ENCODE data around the gene PTGFRN. TPM values are rescaled to one million over a fixed set of nuclear protein-coding genes. Genes with fewer than 3 reads are reported as not detected.

PTGFRN gene
- total RNA-seq, 1 experiment from 2014 or later, result 57.4 TPM

DNA sequence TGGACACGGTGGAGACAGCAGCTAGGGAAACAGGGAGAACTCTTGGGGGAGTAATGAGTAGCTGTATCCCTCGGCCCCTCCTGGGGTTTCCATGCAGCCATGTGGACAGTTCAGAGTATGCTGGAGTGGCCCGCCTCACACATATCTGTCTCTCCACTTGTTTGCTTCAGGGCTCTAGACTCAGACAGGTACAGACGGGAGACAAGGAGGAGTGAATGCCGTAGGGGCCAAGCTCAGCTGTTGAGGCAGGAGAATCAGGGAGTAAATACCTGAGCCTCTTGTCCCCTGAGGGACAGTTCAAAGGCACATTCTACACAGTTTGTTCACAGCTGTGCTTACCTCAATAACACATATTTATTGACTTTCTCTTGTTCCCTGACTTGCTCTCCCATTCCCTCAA, 7.7 kb upstream of the PTGFRN start:
- Histone ChIP-seq H3K9ac (ENCODE audit: low read length) (no peak overlapping the region), H3K36me3 (ENCODE audit: low read depth, low read length) (no peaks in the 10 kb centered on the region), H3K4me3 (ENCODE audit: low read length) (no peak overlapping the region), H4K20me1 (ENCODE audit: low read length) (no peaks in the 10 kb centered on the region), H3K9me3 (ENCODE audit: low read length) (no peaks in the 10 kb centered on the region), H3K9me2 (replicated peaks; ENCODE audit: low read length) (no peaks in the 10 kb centered on the region), H3K27me3 (ENCODE audit: low read length) (no peaks in the 10 kb centered on the region), H3K79me2 (ENCODE audit: low read length) (no peaks in the 10 kb centered on the region), H3K27ac (ENCODE audit: low read length) (no peak overlapping the region), H3K4me1 (ENCODE audit: insufficient read depth, low read length) (peaks cover 31% of the 10 kb centered on the region), H3K4me2 (ENCODE audit: low read length) (no peak overlapping the region), H3F3A (ENCODE audit: low read length, unreplicated experiment) (no peaks in the 10 kb centered on the region), H2AFZ (ENCODE audit: low read length) (no peak overlapping the region)
- no peak for DNase-seq
- BruUV-seq (replicated peaks), result no TSS peak
- ChIA-PET POLR2A (ENCODE audit: unreplicated experiment) (no interaction called here), CTCF (no interaction called here)
- no peak for TF ChIP-seq EZH2 (IDR thresholded peaks at IDR 0.05; ENCODE audit: low read length, unreplicated experiment)
- TF ChIP-seq, protein P1, sequence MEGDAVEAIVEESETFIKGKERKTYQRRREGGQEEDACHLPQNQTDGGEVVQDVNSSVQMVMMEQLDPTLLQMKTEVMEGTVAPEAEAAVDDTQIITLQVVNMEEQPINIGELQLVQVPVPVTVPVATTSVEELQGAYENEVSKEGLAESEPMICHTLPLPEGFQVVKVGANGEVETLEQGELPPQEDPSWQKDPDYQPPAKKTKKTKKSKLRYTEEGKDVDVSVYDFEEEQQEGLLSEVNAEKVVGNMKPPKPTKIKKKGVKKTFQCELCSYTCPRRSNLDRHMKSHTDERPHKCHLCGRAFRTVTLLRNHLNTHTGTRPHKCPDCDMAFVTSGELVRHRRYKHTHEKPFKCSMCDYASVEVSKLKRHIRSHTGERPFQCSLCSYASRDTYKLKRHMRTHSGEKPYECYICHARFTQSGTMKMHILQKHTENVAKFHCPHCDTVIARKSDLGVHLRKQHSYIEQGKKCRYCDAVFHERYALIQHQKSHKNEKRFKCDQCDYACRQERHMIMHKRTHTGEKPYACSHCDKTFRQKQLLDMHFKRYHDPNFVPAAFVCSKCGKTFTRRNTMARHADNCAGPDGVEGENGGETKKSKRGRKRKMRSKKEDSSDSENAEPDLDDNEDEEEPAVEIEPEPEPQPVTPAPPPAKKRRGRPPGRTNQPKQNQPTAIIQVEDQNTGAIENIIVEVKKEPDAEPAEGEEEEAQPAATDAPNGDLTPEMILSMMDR (conservative IDR thresholded peaks at IDR 0.05; ENCODE audit: low read depth, low read length), result no peak
- TF ChIP-seq EZH2phosphoT487 (IDR thresholded peaks at IDR 0.05; ENCODE audit: borderline replicate concordance, low read length), result no peak
- intact Hi-C loops (cut with micrococcal nuclease), result loop anchor here (10.0 kb wide), 1 partner anchor 327 kb away; the partner anchor contains the start of gene CD58
- no peak for ATAC-seq

GRCh38 chr1:116902723-116903383, 6.9 kb upstream of the PTGFRN start:
- intact Hi-C loops (cut with micrococcal nuclease), result loop anchor here (10.0 kb wide), 1 partner anchor 328 kb away; the partner anchor contains the start of gene CD58
- DNase-seq, result no peak
- Histone ChIP-seq H3K36me3 (ENCODE audit: low read depth, low read length) (no peaks in the 10 kb centered on the region), H3K27ac (ENCODE audit: low read length) (no peak overlapping the region), H3K4me3 (ENCODE audit: low read length) (no peak overlapping the region), H3K4me2 (ENCODE audit: low read length) (no peak overlapping the region), H2AFZ (ENCODE audit: low read length) (no peak overlapping the region), H3K27me3 (ENCODE audit: low read length) (no peaks in the 10 kb centered on the region), H3K79me2 (ENCODE audit: low read length) (no peaks in the 10 kb centered on the region), H3K9me2 (replicated peaks; ENCODE audit: low read length) (no peaks in the 10 kb centered on the region), H3F3A (ENCODE audit: low read length, unreplicated experiment) (no peaks in the 10 kb centered on the region), H3K4me1 (ENCODE audit: insufficient read depth, low read length) (peaks cover 39% of the 10 kb centered on the region), H3K9me3 (ENCODE audit: low read length) (no peaks in the 10 kb centered on the region), H4K20me1 (ENCODE audit: low read length) (no peaks in the 10 kb centered on the region), H3K9ac (ENCODE audit: low read length) (no peak overlapping the region)
- no peak for ATAC-seq
- TF ChIP-seq EZH2phosphoT487 (IDR thresholded peaks at IDR 0.05; ENCODE audit: borderline replicate concordance, low read length) (no peak), EZH2 (IDR thresholded peaks at IDR 0.05; ENCODE audit: low read length, unreplicated experiment) (no peak)
- TF ChIP-seq, protein P1 (conservative IDR thresholded peaks at IDR 0.05; ENCODE audit: low read depth, low read length), result no peak
- POLR2A ChIA-PET (ENCODE audit: unreplicated experiment), result no interaction called here
- CTCF ChIA-PET, result no interaction called here
- no TSS peak for BruUV-seq (replicated peaks)

DNA sequence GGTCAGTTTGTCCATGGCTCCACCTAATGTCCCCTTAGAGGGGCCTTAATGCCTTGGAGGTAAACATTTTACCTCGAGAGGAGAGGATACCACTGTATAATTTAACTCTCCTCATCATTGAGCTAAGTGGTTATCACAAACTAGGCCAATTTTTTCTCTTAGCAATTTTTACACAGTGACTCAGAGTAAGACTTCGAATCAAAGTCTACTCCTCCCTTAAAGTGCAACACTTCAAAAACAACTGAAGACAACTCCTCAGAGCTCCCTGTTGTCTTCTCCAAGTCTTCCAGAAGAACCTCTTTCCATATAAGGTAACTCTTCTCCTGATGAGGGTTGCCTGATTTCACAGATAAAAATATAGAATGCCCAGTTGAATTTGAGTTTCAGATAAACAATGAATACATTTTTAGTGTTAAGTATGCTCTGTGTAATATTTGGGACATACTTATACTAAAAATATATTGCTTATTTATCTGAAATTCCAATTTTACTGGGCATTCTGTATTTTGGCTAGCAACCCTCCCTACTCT, 4.9 kb upstream of the PTGFRN start:
- TF ChIP-seq EZH2phosphoT487 (IDR thresholded peaks at IDR 0.05; ENCODE audit: borderline replicate concordance, low read length) (no peak), EZH2 (IDR thresholded peaks at IDR 0.05; ENCODE audit: low read length, unreplicated experiment) (no peak)
- TF ChIP-seq, protein P1 (conservative IDR thresholded peaks at IDR 0.05; ENCODE audit: low read depth, low read length), result no peak
- H3K4me1 ChIP-seq (ENCODE audit: insufficient read depth, low read length), result peaks cover 46% of the 10 kb centered on the region
- H3K79me2 ChIP-seq (ENCODE audit: low read length), result no peaks in the 10 kb centered on the region
- ChIA-PET CTCF (interaction anchor here (0.7 kb wide), 1 partner anchor 97 kb away, joined by 3 read pairs; no protein-coding TSS in a partner anchor), POLR2A (ENCODE audit: unreplicated experiment) (interaction anchor here (0.5 kb wide), 1 partner anchor 49 kb away, joined by 3 read pairs; no protein-coding TSS in a partner anchor)
- BruUV-seq (replicated peaks), result no TSS peak
- H3K4me3 ChIP-seq (ENCODE audit: low read length), result no peak overlapping the region
- H3K27ac ChIP-seq (ENCODE audit: low read length), result no peak overlapping the region
- peak; percentile 39 for DNase-seq
- no peak for ATAC-seq
- no peaks in the 10 kb centered on the region for H3K9me2 ChIP-seq (replicated peaks; ENCODE audit: low read length)
- H3K4me2 ChIP-seq (ENCODE audit: low read length), result no peak overlapping the region
- H2AFZ ChIP-seq (ENCODE audit: low read length), result no peak overlapping the region
- no peaks in the 10 kb centered on the region for H3F3A ChIP-seq (ENCODE audit: low read length, unreplicated experiment)
- no peaks in the 10 kb centered on the region for H3K9me3 ChIP-seq (ENCODE audit: low read length)
- no peak overlapping the region for H3K9ac ChIP-seq (ENCODE audit: low read length)
- no peaks in the 10 kb centered on the region for H3K27me3 ChIP-seq (ENCODE audit: low read length)
- H4K20me1 ChIP-seq (ENCODE audit: low read length), result no peaks in the 10 kb centered on the region
- intact Hi-C loops (cut with micrococcal nuclease), result loop anchor here (10.0 kb wide), 1 partner anchor 330 kb away; the partner anchor contains the start of gene CD58
- no peaks in the 10 kb centered on the region for H3K36me3 ChIP-seq (ENCODE audit: low read depth, low read length)
